ENCODE measurements around the gene MSMO1. TPM values are rescaled to one million over a fixed set of nuclear protein-coding genes. Genes with fewer than 3 reads are reported as not detected.

MSMO1 gene
- total and polyA plus RNA-seq, 10 of the 15 experiments (the other 5 are each of a cell fraction or from before 2014, with no cell fraction given): 63.6 to 168 (median 105) TPM

DNA sequence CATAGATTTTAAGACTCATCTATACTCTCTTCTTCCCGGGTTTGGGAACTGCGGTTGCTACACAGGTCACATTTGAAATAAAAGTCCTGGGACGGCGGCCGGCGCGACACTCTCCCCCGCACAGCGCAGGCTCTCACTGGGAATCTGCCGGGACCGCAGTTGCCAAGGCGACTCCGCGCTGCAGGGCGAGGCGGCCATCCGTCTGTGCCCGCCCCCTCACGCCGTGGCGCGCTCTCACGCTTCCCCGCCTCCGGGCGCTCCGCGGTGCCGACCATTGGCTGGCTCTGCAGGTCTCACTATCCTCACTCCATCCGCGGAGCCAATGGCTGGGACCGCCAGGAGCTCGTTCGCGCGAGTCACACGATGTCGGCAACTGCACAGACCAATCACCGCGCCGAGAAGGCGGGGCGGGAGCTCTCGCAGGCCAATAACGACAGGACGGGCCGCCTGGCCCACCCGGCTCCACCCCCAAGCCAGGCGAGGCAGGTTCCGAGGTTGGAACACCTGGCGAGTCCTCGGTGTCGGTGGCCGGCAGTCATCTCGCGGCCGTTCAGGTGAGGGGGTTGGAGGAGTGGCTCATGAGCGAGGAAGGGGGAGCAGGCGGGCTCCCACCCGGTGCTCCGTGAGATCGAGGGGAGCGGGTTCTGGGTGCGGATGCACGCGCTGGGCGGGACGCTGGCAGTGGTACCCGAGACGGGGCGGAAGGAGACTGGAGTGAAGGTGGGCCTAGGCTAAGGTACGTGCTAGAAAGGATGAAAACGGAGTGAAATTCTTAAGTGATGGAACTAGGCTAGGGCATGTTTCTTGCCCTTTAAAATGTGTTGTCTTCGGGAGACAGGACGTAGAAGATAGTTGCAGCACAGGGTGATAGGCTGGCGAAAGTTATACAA lies at the start of gene MSMO1 (continued):
- TF ChIP-seq, protein P1, sequence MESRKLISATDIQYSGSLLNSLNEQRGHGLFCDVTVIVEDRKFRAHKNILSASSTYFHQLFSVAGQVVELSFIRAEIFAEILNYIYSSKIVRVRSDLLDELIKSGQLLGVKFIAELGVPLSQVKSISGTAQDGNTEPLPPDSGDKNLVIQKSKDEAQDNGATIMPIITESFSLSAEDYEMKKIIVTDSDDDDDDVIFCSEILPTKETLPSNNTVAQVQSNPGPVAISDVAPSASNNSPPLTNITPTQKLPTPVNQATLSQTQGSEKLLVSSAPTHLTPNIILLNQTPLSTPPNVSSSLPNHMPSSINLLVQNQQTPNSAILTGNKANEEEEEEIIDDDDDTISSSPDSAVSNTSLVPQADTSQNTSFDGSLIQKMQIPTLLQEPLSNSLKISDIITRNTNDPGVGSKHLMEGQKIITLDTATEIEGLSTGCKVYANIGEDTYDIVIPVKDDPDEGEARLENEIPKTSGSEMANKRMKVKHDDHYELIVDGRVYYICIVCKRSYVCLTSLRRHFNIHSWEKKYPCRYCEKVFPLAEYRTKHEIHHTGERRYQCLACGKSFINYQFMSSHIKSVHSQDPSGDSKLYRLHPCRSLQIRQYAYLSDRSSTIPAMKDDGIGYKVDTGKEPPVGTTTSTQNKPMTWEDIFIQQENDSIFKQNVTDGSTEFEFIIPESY (IDR thresholded peaks at IDR 0.05): no peak
- TF ChIP-seq NFYB (IDR thresholded peaks at IDR 0.05; ENCODE audit: insufficient read depth, low read depth, low read length) (peak; percentile 97), KLF5 (IDR thresholded peaks at IDR 0.05; ENCODE audit: partially characterized antibody) (peak; percentile 51), EED (IDR thresholded peaks at IDR 0.05; ENCODE audit: low read depth) (no peak), STAT3 (IDR thresholded peaks at IDR 0.05; ENCODE audit: low read depth, low read length) (no peak), GATAD2B (conservative IDR thresholded peaks at IDR 0.05; ENCODE audit: low read depth) (peak; percentile 27), ZNF207 (IDR thresholded peaks at IDR 0.05; ENCODE audit: borderline replicate concordance) (no peak), HDAC2 (IDR thresholded peaks at IDR 0.05) (no peak), MEF2A (IDR thresholded peaks at IDR 0.05; ENCODE audit: insufficient read depth, low read depth, low read length) (no peak), TBL1XR1 (IDR thresholded peaks at IDR 0.05; ENCODE audit: low read depth, low read length) (no peak), NR2C2 (IDR thresholded peaks at IDR 0.05; ENCODE audit: borderline replicate concordance, control insufficient read depth, insufficient read length, low read depth) (no peak), YY1 (IDR thresholded peaks at IDR 0.05; ENCODE audit: low read depth, low read length) (peak; percentile 88), SREBF2 (IDR thresholded peaks at IDR 0.05; ENCODE audit: low read length) (peak; percentile 87), SMAD5 (IDR thresholded peaks at IDR 0.05; ENCODE audit: low read depth) (0 out of 2 replicates have a peak, but pooled peaks have one; percentile 41), RBBP5 (conservative IDR thresholded peaks at IDR 0.05) (no peak), ESRRA (IDR thresholded peaks at IDR 0.05; ENCODE audit: low read length) (no peak), RAD51 (IDR thresholded peaks at IDR 0.05) (no peak), RELA (IDR thresholded peaks at IDR 0.05; ENCODE audit: borderline replicate concordance, partially characterized antibody) (peak; percentile 85), DPF2 (IDR thresholded peaks at IDR 0.05) (peak; percentile 54; the same call in 1 of the 2 replicates), GABPA (IDR thresholded peaks at IDR 0.05; ENCODE audit: low read depth) (no peak)
- TF ChIP-seq, protein P2, sequence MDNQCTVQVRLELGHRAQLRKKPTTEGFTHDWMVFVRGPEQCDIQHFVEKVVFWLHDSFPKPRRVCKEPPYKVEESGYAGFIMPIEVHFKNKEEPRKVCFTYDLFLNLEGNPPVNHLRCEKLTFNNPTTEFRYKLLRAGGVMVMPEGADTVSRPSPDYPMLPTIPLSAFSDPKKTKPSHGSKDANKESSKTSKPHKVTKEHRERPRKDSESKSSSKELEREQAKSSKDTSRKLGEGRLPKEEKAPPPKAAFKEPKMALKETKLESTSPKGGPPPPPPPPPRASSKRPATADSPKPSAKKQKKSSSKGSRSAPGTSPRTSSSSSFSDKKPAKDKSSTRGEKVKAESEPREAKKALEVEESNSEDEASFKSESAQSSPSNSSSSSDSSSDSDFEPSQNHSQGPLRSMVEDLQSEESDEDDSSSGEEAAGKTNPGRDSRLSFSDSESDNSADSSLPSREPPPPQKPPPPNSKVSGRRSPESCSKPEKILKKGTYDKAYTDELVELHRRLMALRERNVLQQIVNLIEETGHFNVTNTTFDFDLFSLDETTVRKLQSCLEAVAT (IDR thresholded peaks at IDR 0.05): peak; percentile 81
- TF ChIP-seq, protein P3, sequence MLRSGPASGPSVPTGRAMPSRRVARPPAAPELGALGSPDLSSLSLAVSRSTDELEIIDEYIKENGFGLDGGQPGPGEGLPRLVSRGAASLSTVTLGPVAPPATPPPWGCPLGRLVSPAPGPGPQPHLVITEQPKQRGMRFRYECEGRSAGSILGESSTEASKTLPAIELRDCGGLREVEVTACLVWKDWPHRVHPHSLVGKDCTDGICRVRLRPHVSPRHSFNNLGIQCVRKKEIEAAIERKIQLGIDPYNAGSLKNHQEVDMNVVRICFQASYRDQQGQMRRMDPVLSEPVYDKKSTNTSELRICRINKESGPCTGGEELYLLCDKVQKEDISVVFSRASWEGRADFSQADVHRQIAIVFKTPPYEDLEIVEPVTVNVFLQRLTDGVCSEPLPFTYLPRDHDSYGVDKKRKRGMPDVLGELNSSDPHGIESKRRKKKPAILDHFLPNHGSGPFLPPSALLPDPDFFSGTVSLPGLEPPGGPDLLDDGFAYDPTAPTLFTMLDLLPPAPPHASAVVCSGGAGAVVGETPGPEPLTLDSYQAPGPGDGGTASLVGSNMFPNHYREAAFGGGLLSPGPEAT (IDR thresholded peaks at IDR 0.05; ENCODE audit: low read depth): peak; percentile 35
- TF ChIP-seq, protein P4, sequence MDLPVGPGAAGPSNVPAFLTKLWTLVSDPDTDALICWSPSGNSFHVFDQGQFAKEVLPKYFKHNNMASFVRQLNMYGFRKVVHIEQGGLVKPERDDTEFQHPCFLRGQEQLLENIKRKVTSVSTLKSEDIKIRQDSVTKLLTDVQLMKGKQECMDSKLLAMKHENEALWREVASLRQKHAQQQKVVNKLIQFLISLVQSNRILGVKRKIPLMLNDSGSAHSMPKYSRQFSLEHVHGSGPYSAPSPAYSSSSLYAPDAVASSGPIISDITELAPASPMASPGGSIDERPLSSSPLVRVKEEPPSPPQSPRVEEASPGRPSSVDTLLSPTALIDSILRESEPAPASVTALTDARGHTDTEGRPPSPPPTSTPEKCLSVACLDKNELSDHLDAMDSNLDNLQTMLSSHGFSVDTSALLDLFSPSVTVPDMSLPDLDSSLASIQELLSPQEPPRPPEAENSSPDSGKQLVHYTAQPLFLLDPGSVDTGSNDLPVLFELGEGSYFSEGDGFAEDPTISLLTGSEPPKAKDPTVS (IDR thresholded peaks at IDR 0.05; ENCODE audit: low read depth, low read length): 0 out of 2 replicates have a peak, but pooled peaks have one; percentile 37
- TF ChIP-seq, protein P5, sequence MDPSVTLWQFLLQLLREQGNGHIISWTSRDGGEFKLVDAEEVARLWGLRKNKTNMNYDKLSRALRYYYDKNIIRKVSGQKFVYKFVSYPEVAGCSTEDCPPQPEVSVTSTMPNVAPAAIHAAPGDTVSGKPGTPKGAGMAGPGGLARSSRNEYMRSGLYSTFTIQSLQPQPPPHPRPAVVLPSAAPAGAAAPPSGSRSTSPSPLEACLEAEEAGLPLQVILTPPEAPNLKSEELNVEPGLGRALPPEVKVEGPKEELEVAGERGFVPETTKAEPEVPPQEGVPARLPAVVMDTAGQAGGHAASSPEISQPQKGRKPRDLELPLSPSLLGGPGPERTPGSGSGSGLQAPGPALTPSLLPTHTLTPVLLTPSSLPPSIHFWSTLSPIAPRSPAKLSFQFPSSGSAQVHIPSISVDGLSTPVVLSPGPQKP (IDR thresholded peaks at IDR 0.05; ENCODE audit: low read depth, low read length): peak; percentile 47; the same call in 1 of the 2 replicates

Data from GM12878 (cell line).